ENCODE data around the gene LAMP5. TPM values are rescaled to one million over a fixed set of nuclear protein-coding genes. Genes with fewer than 3 reads are reported as not detected.

LAMP5 gene
- total RNA-seq, 1 experiment from 2014 or later, result not detected

- no peak overlapping the region for H3K4me3 ChIP-seq (ENCODE audit: low read length)
- no peak overlapping the region for H3K9ac ChIP-seq (ENCODE audit: low read length)
- intact Hi-C loops (cut with micrococcal nuclease), result no loop called here
- H3K36me3 ChIP-seq (ENCODE audit: low read depth, low read length), result no peaks in the 10 kb centered on the region
- ChIA-PET POLR2A (ENCODE audit: unreplicated experiment) (no interaction called here), CTCF (interaction anchor here (0.5 kb wide), 1 partner anchor 92 kb away, joined by 14 read pairs; no protein-coding TSS in a partner anchor)
- H3K4me2 ChIP-seq (ENCODE audit: low read length), result no peak overlapping the region
- H3K79me2 ChIP-seq (ENCODE audit: low read length), result no peaks in the 10 kb centered on the region
- TF ChIP-seq EZH2phosphoT487 (IDR thresholded peaks at IDR 0.05; ENCODE audit: borderline replicate concordance, low read length) (no peak), EZH2 (IDR thresholded peaks at IDR 0.05; ENCODE audit: low read length, unreplicated experiment) (no peak), CTCF (conservative IDR thresholded peaks at IDR 0.05; ENCODE audit: low read depth, low read length) (no peak)
- peaks cover 4% of the 10 kb centered on the region; the same call in 1 of the 2 replicates for H3K4me1 ChIP-seq (ENCODE audit: insufficient read depth, low read length)
- DNase-seq, result no peak
- no peaks in the 10 kb centered on the region for H3F3A ChIP-seq (ENCODE audit: low read length, unreplicated experiment)
- no peak overlapping the region for H2AFZ ChIP-seq (ENCODE audit: low read length)
- H3K27ac ChIP-seq (ENCODE audit: low read length), result no peak overlapping the region
- BruUV-seq (replicated peaks), result no TSS peak
- H4K20me1 ChIP-seq (ENCODE audit: low read length), result no peaks in the 10 kb centered on the region
- H3K9me3 ChIP-seq (ENCODE audit: low read length), result no peaks in the 10 kb centered on the region
- ATAC-seq, result no peak
- no peaks in the 10 kb centered on the region for H3K9me2 ChIP-seq (replicated peaks; ENCODE audit: low read length)
- H3K27me3 ChIP-seq (ENCODE audit: low read length), result peaks cover 19% of the 10 kb centered on the region
Measured at GRCh38 chr20:9517297-9518162, 3.1 kb downstream of the LAMP5 start.

- H3K9ac ChIP-seq (ENCODE audit: low read length), result no peak overlapping the region
- ChIA-PET POLR2A (ENCODE audit: unreplicated experiment) (no interaction called here), CTCF (no interaction called here)
- no peaks in the 10 kb centered on the region for H3F3A ChIP-seq (ENCODE audit: low read length, unreplicated experiment)
- no peak overlapping the region for H3K4me2 ChIP-seq (ENCODE audit: low read length)
- H3K79me2 ChIP-seq (ENCODE audit: low read length), result no peaks in the 10 kb centered on the region
- no peak overlapping the region for H2AFZ ChIP-seq (ENCODE audit: low read length)
- H3K36me3 ChIP-seq (ENCODE audit: low read depth, low read length), result no peaks in the 10 kb centered on the region
- no peaks in the 10 kb centered on the region for H3K9me2 ChIP-seq (replicated peaks; ENCODE audit: low read length)
- H3K4me3 ChIP-seq (ENCODE audit: low read length), result no peak overlapping the region
- DNase-seq, result no peak
- H3K27ac ChIP-seq (ENCODE audit: low read length), result no peak overlapping the region
- intact Hi-C loops (cut with micrococcal nuclease), result no loop called here
- BruUV-seq (replicated peaks), result no TSS peak
- H3K27me3 ChIP-seq (ENCODE audit: low read length), result peaks cover 19% of the 10 kb centered on the region
- H3K4me1 ChIP-seq (ENCODE audit: insufficient read depth, low read length), result peaks cover 4% of the 10 kb centered on the region; the same call in 1 of the 2 replicates
- TF ChIP-seq EZH2phosphoT487 (IDR thresholded peaks at IDR 0.05; ENCODE audit: borderline replicate concordance, low read length) (no peak), EZH2 (IDR thresholded peaks at IDR 0.05; ENCODE audit: low read length, unreplicated experiment) (no peak), CTCF (conservative IDR thresholded peaks at IDR 0.05; ENCODE audit: low read depth, low read length) (no peak)
- ATAC-seq, result no peak
- no peaks in the 10 kb centered on the region for H4K20me1 ChIP-seq (ENCODE audit: low read length)
- no peaks in the 10 kb centered on the region for H3K9me3 ChIP-seq (ENCODE audit: low read length)
Measured at GRCh38 chr20:9518576-9519175, 4.3 kb downstream of the LAMP5 start.

- no peaks in the 10 kb centered on the region for H3K79me2 ChIP-seq (ENCODE audit: low read length)
- TF ChIP-seq EZH2 (IDR thresholded peaks at IDR 0.05; ENCODE audit: low read length, unreplicated experiment) (no peak), EZH2phosphoT487 (IDR thresholded peaks at IDR 0.05; ENCODE audit: borderline replicate concordance, low read length) (no peak)
- no peaks in the 10 kb centered on the region for H3K9me3 ChIP-seq (ENCODE audit: low read length)
- no peak overlapping the region for H3K27ac ChIP-seq (ENCODE audit: low read length)
- no peak for ATAC-seq
- intact Hi-C loops (cut with micrococcal nuclease), result no loop called here
- no peak overlapping the region for H3K4me3 ChIP-seq (ENCODE audit: low read length)
- H2AFZ ChIP-seq (ENCODE audit: low read length), result no peak overlapping the region
- ChIA-PET CTCF (no interaction called here), POLR2A (ENCODE audit: unreplicated experiment) (no interaction called here)
- BruUV-seq (replicated peaks), result no TSS peak
- H3K27me3 ChIP-seq (ENCODE audit: low read length), result peaks cover 5% of the 10 kb centered on the region; the same call in 1 of the 2 replicates
- DNase-seq, result no peak
- H3K36me3 ChIP-seq (ENCODE audit: low read depth, low read length), result no peaks in the 10 kb centered on the region
- H3K4me2 ChIP-seq (ENCODE audit: low read length), result no peak overlapping the region
- no peaks in the 10 kb centered on the region for H4K20me1 ChIP-seq (ENCODE audit: low read length)
- no peaks in the 10 kb centered on the region for H3K4me1 ChIP-seq (ENCODE audit: insufficient read depth, low read length)
- no peak overlapping the region for H3K9ac ChIP-seq (ENCODE audit: low read length)
- H3F3A ChIP-seq (ENCODE audit: low read length, unreplicated experiment), result no peaks in the 10 kb centered on the region
- H3K9me2 ChIP-seq (replicated peaks; ENCODE audit: low read length), result no peaks in the 10 kb centered on the region
Measured at GRCh38 chr20:9520086-9520485, 5.7 kb downstream of the LAMP5 start.

Data from PC-3 (cell line).